H9 (cell line): ENCODE measurements around the gene ZNF679. TPM values are rescaled to one million over a fixed set of nuclear protein-coding genes. Genes with fewer than 3 reads are reported as not detected.

ENCODE experiments used
- DNase-seq: peaks from one replicate; pipeline ENCODE4 v3.0.0-alpha.2; 2017
- H2AFZ ChIP-seq: one replicate; pipeline ENCODE4 v1.6.1; 2013; ENCODE audit warnings: mild to moderate bottlenecking, low read length, control low read depth, moderate library complexity
- H2AK5ac ChIP-seq: 2 replicates; pipeline ENCODE4 v1.6.1; 2013; ENCODE audit warnings: low read length, control low read depth, mixed read lengths; ENCODE audit not compliant: insufficient read length
- H2BK120ac ChIP-seq: one replicate; pipeline ENCODE4 v1.6.1; 2013; ENCODE audit warnings: low read depth, mild to moderate bottlenecking, low read length, control low read depth, inconsistent platforms; ENCODE audit not compliant: poor library complexity, severe bottlenecking
- H2BK12ac ChIP-seq: 2 replicates; pipeline ENCODE4 v1.6.1; 2013; ENCODE audit warnings: low read length, control low read depth, mixed read lengths, low read depth; ENCODE audit not compliant: insufficient read length
- H2BK15ac ChIP-seq: 2 replicates; pipeline ENCODE4 v1.6.1; 2013; ENCODE audit warnings: low read depth, low read length, control low read depth
- H2BK20ac ChIP-seq: one replicate; pipeline ENCODE4 v1.6.1; 2013; ENCODE audit warnings: low read depth, mild to moderate bottlenecking, low read length, control low read depth, inconsistent platforms; ENCODE audit not compliant: poor library complexity, severe bottlenecking
- H2BK5ac ChIP-seq: 2 replicates; pipeline ENCODE4 v1.6.1; 2013; ENCODE audit warnings: low read length, control low read depth, mixed read lengths; ENCODE audit not compliant: insufficient read length
- H3K14ac ChIP-seq: 2 replicates; pipeline ENCODE4 v1.6.1; 2013; ENCODE audit warnings: low read length, control low read depth; ENCODE audit not compliant: insufficient read depth
- H3K18ac ChIP-seq: 2 replicates; pipeline ENCODE4 v1.6.1; 2013; ENCODE audit warnings: low read depth, mild to moderate bottlenecking, mixed read lengths, low read length, control low read depth; ENCODE audit not compliant: insufficient read length
- H3K23ac ChIP-seq: 2 replicates; pipeline ENCODE4 v1.6.1; 2013; ENCODE audit warnings: low read length, control low read depth, mixed read lengths, low read depth; ENCODE audit not compliant: insufficient read length
- H3K23me2 ChIP-seq: 2 replicates; pipeline ENCODE4 v1.6.1; 2013; ENCODE audit warnings: low read depth, mild to moderate bottlenecking, mixed read lengths, low read length, control low read depth; ENCODE audit not compliant: insufficient read length, poor library complexity, severe bottlenecking
- H3K27ac ChIP-seq: 2 replicates; pipeline ENCODE4 v1.5.1; 2013; ENCODE audit warnings: low read length, control low read depth, mixed read lengths, low read depth; ENCODE audit not compliant: insufficient read length
- H3K27me3 ChIP-seq: 2 replicates; pipeline ENCODE4 v1.6.1; 2013; ENCODE audit warnings: low read length, control low read depth, inconsistent platforms; ENCODE audit not compliant: insufficient read depth
- H3K4ac ChIP-seq: 2 replicates; pipeline ENCODE4 v1.6.1; 2013; ENCODE audit warnings: low read depth, mild to moderate bottlenecking, control low read depth, inconsistent platforms, low read length, moderate library complexity
- H3K4me1 ChIP-seq: 2 replicates; pipeline ENCODE4 v1.6.1; 2013; ENCODE audit warnings: low read length, control low read depth, inconsistent platforms; ENCODE audit not compliant: insufficient read depth
- H3K4me2 ChIP-seq: 2 replicates; pipeline ENCODE4 v1.6.1; 2013; ENCODE audit warnings: low read length, control low read depth, mixed read lengths; ENCODE audit not compliant: insufficient read length, insufficient read depth
- H3K56ac ChIP-seq: 2 replicates; pipeline ENCODE4 v1.6.1; 2013; ENCODE audit warnings: low read depth, mild to moderate bottlenecking, mixed read lengths, low read length, control low read depth; ENCODE audit not compliant: insufficient read length
- H3K79me1 ChIP-seq: 2 replicates; pipeline ENCODE4 v1.6.1; 2013; ENCODE audit warnings: low read depth, mild to moderate bottlenecking, moderate library complexity, low read length, control low read depth, inconsistent platforms; ENCODE audit not compliant: insufficient read depth, poor library complexity, severe bottlenecking
- H3K79me2 ChIP-seq: 2 replicates; pipeline ENCODE4 v1.6.1; 2013; ENCODE audit warnings: low read length, control low read depth, inconsistent platforms; ENCODE audit not compliant: insufficient read depth
- H3K9ac ChIP-seq: 2 replicates; pipeline ENCODE4 v1.6.1; 2013; ENCODE audit warnings: low read length, control low read depth, mixed read lengths; ENCODE audit not compliant: insufficient read length; ENCODE audit errors: extremely low read depth
- H3K9me3 ChIP-seq: one replicate; pipeline ENCODE4 v1.6.1; 2013; ENCODE audit warnings: low read depth, low read length, inconsistent platforms; ENCODE audit not compliant: control insufficient read depth
- H3T11ph ChIP-seq: one replicate; pipeline ENCODE4 v1.6.1; 2013; ENCODE audit warnings: mild to moderate bottlenecking, low read length, control low read depth, inconsistent platforms
- H4K20me1 ChIP-seq: one replicate; pipeline ENCODE4 v1.6.1; 2013; ENCODE audit not compliant: control insufficient read depth, insufficient read length, insufficient read depth
- H4K5ac ChIP-seq: 2 replicates; pipeline ENCODE4 v1.6.1; 2013; ENCODE audit warnings: low read depth, mild to moderate bottlenecking, mixed read lengths, low read length, control low read depth; ENCODE audit not compliant: insufficient read length
- H4K8ac ChIP-seq: replicated peaks from 2 replicates; pipeline ENCODE4 v1.6.1; 2013; ENCODE audit warnings: low read length, control low read depth, mixed read lengths, low read depth; ENCODE audit not compliant: insufficient read length
- H4K91ac ChIP-seq: 2 replicates; pipeline ENCODE4 v1.6.1; 2013; ENCODE audit warnings: low read depth, mild to moderate bottlenecking, moderate library complexity, mixed read lengths, low read length, control low read depth; ENCODE audit not compliant: insufficient read length
- H3K27ac Mint-ChIP-seq, 3 experiments: 2 replicates in 2 of 3; 3 replicates in 1 of 3; pipeline ENCODE4 v1.8.0; 2020 to 2021; ENCODE audit warnings: mixed read lengths in 3 of 3, mild to moderate bottlenecking in 1 of 3, moderate library complexity in 1 of 3
- H3K27me3 Mint-ChIP-seq: 2 replicates; pipeline ENCODE4 v1.8.0; 2021; ENCODE audit warnings: low read depth, mild to moderate bottlenecking, moderate library complexity, mixed read lengths
- H3K36me3 Mint-ChIP-seq, 3 experiments: 2 replicates in 2 of 3; 3 replicates in 1 of 3; pipeline ENCODE4 v1.8.0; 2020 to 2021; ENCODE audit warnings: low read depth in 3 of 3, mixed read lengths in 3 of 3; ENCODE audit not compliant: insufficient read depth in 1 of 3
- H3K4me1 Mint-ChIP-seq, 2 experiments: 2 replicates each; pipeline ENCODE4 v1.8.0; 2020; ENCODE audit warnings: mixed read lengths in 2 of 2
- H3K4me3 Mint-ChIP-seq, 2 experiments: 2 replicates in 1 of 2; 3 replicates in 1 of 2; pipeline ENCODE4 v1.8.0; 2020 to 2021; ENCODE audit warnings: mild to moderate bottlenecking in 2 of 2, mixed read lengths in 2 of 2, moderate library complexity in 1 of 2
- H3K9me3 Mint-ChIP-seq, 2 experiments: 2 replicates in 1 of 2; 3 replicates in 1 of 2; pipeline ENCODE4 v1.8.0; 2020; ENCODE audit warnings: mild to moderate bottlenecking in 2 of 2, mixed read lengths in 2 of 2, moderate library complexity in 1 of 2
- CTCF ChIP-seq: fragments of 200-600 bp; sonication (generic); conservative IDR thresholded peaks from 3 replicates; pipeline ENCODE4 v1.8.0; 2021; ENCODE audit warnings: antibody characterized with exemption, mild to moderate bottlenecking
- WGBS: extraction: QIAGEN DNeasy Blood & Tissue Kit; methylation state at CpG from one replicate; pipeline ENCODE4 v1.1.7; 2013; ENCODE audit warnings: missing lambda C conversion rate, low lambda C conversion rate, mixed read lengths; ENCODE audit not compliant: insufficient read length; ENCODE audit errors: extremely low coverage; 5-methylcytosine and 5-hydroxymethylcytosine counted together
- total RNA-seq: library from RNA; stranded (reverse); gene quantifications from 2 replicates; pipeline ENCODE4 v1.2.1, GENCODE V29; 2021

The ZNF679 gene
- total RNA-seq, 1 experiment from 2014 or later, result not detected

GRCh38 chr7:64192775-64193174, 35.5 kb upstream of the ZNF679 start:
- H2BK20ac ChIP-seq, result no peak overlapping the region
- no peak overlapping the region for H2BK12ac ChIP-seq
- no peak overlapping the region for H3K4ac ChIP-seq
- H3K4me1 ChIP-seq, result no peaks in the 10 kb centered on the region
- no peak overlapping the region for H3K4me2 ChIP-seq
- H2BK5ac ChIP-seq, result no peak overlapping the region
- H3K27ac ChIP-seq, result no peak overlapping the region
- no peak overlapping the region for H3K56ac ChIP-seq
- no peak for DNase-seq
- no peak overlapping the region for H3K14ac ChIP-seq
- H3K9me3 Mint-ChIP-seq, result peaks cover 82 to 91% of the 10 kb centered on the region in 2 experiments
- no peak overlapping the region for H3K27ac Mint-ChIP-seq
- H2AK5ac ChIP-seq, result no peak overlapping the region
- H3K9ac ChIP-seq, result no peak overlapping the region
- no peak overlapping the region for H3K18ac ChIP-seq
- no peak overlapping the region for H4K8ac ChIP-seq
- H3K23me2 ChIP-seq, result no peaks in the 10 kb centered on the region
- H3K27me3 ChIP-seq, result no peaks in the 10 kb centered on the region
- TF ChIP-seq CTCF, result no peak
- no peaks in the 10 kb centered on the region for H3K4me1 Mint-ChIP-seq
- no CpG with 5 or more reads among the region's 8 CpGs for WGBS
- H4K91ac ChIP-seq, result no peak overlapping the region
- H3K9me3 ChIP-seq, result peaks cover 50% of the 10 kb centered on the region
- no peaks in the 10 kb centered on the region; the same call in 1 of the 2 replicates for H3K27me3 Mint-ChIP-seq
- no peak overlapping the region for H2AFZ ChIP-seq
- H3K36me3 Mint-ChIP-seq, result peaks cover 0 to 26% (median 6%) of the 10 kb centered on the region in 3 experiments; a peak in 5 of 7 replicates
- H3K23ac ChIP-seq, result no peak overlapping the region
- no peak overlapping the region for H4K5ac ChIP-seq
- no peak overlapping the region for H2BK15ac ChIP-seq
- no peaks in the 10 kb centered on the region for H3K79me1 ChIP-seq
- H3K79me2 ChIP-seq, result no peaks in the 10 kb centered on the region
- H3K4me3 Mint-ChIP-seq, result no peak overlapping the region
- H2BK120ac ChIP-seq, result no peak overlapping the region
- no peaks in the 10 kb centered on the region for H4K20me1 ChIP-seq
- no peak overlapping the region for H3T11ph ChIP-seq
